Measurements from ENCODE around the gene STAG1.
"Not testable (repeated sequence)": the region's sequence is repeated elsewhere in the genome, so short reads cannot be mapped to it uniquely, and the experiment has no call there.

STAG1 gene

DNA sequence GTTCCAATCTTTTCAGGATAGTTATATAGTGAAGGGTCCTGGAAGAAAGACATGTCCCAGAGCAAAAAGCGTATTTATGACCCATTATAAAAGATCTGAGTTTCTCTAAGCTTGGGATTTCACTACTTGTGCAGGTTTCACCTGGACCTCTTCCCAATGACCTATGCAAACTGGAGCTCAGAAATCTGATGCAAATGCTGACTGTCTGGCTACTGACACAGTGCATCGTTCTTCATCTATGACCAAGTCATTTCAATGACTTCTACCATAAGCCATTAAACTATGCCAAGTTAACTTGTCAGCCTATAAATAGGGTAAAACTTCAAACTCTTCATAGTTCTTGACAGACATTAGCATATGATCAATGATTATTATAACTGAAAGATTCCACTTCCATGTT is 11.1 kb downstream of the STAG1 start:
- no peak for DNase-seq

DNA sequence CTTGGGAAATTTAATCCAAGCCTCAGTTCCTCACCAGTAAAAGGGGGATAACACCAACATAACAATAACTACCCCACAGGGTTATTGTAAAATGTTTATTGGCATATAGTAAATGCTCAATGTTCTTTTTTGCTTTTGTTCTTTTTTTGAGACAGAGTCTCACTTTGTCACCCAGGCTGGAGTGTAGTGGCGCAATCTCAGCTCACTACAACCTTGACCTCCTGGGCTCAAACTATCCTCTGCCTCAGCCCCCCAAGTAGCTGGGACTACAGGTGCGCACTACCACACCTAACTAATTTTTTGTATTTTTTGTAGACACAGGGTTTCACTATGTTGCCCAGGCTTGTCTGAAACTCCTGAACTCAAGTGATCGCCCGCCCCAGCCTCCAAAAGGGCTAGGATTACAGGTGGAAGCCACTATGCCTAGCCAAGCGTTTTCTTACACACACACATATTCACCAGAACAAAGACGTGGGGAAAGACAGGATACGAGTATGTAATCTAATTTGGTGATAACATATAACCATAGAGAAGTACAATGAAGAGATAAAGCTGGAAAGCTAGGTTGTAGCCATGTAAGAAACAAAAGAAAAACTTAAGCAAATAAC is 11.7 kb downstream of the STAG1 start:
- DNase-seq = no peak

DNA sequence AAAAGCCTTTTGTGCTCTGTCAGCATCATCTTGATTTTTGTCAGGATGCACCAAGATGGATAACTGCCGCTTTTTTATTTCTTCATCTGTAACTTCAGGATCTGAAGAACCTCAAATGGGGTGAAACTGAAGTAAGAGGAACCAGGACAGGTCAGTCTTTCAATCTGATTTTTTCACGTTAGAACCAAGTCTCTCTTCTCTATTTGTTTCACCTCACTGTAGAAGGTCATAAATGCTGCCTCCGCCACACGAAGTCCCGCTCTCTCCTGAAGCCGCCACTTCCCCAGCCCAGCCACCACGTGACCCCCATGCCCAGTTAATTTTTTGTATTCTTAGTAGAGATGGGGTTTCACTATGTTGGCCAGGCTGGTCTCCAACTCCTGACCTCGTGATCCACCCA is 15.2 kb downstream of the STAG1 start:
- not testable (repeated sequence) for DNase-seq

DNA sequence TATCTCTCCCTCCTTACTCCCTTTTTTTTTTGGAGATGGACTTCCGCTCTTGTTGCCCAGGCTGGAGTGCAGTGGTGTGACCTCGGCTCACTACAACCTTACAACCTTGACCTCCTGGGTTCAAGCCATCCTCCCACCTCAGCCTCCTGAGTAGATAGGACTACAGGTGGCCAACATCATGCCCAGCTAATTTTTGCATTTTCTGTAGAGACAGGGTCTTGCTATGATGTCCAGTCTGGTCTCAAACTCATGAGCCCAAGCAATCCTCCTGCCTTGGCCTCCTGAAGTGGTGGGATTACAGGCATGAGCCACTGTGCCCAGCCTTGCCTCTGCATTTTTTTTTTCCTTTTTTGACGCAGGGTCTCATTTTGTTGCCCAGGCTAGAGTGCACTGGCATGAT is 17.1 kb downstream of the STAG1 start:
- no peak for DNase-seq

DNA sequence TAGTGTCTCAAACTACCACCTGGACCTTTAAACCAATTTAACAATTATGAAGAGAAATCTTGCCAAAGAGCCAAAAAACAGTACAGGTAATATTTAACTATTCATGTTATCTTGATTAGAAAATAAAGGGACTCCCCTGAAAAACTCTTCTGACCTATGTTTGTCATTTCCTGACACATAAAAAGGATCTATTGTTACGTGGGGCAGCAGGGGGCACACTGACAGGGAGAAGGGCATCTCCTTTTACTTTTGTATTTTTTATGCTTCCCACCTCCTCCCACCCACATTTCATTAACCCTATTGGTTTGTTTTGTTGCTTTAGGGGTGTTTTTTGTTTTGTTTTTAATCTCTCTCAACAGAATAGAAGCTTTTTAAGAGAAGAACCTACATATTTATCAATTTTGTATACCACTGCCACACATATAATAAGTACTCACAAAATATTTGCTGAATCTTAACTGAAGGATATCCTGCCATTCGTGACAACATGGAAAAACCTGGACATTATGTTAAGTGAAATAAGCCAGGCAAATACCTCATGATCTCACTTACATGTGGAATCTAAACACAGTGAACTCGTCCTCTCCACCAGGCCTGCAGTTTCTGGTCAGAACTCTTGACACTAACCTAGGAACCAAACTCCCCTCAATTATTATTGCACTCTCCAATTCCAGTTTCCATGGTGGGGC is 17.7 kb downstream of the STAG1 start:
- DNase-seq = no peak

DNA sequence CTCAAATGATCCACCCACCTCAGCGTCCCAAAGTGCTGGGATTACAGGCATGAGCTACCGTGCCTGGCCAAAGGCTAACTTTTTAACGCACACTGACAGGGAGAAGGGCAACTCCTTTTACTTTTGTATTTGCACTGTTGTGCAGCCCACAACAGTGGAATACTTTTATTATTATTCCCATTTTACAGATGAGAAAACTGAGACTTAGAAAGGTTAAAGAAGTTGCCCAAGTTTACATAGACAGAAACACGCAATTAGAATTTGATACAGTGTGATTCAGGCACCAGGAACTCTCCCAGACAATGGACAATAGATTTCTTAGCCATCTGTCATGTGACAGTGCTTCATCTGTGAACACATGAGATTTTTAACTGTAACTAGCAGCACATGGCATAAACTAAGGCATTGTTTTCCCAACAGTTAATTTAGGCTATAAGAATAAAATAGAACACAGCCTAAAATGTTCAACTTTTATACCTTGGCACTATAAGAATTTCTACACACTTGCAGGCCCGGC is 18.8 kb downstream of the STAG1 start:
- no peak for DNase-seq

DNA sequence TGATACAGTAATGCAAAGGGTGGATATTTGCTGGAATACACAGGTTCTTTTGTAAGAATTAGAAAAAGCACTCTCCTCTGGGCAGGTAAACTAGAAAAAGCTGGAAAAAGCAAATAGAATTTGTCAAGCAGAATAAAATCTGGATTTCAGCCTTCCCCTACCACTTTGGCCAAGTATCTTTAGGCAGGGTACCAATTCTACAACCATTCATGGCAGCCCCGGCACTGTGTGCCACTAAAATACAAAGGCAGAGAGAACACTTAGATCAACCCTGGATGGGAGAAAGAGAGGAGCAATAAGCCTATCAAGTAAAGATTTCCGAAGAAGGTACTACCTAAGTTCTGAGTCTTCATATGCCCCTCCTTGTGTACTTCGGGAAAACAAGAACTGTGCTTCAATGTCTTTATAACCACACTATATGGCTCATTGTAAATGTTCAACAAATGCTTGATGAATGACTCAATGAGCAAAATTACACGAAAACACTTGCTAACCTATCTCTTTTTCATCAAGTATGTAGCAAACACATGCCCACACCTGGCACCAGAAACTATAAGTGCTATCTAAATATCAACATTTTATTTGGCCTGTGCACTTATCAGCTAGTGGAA is 20.8 kb downstream of the STAG1 start:
- DNase-seq = no peak

DNA sequence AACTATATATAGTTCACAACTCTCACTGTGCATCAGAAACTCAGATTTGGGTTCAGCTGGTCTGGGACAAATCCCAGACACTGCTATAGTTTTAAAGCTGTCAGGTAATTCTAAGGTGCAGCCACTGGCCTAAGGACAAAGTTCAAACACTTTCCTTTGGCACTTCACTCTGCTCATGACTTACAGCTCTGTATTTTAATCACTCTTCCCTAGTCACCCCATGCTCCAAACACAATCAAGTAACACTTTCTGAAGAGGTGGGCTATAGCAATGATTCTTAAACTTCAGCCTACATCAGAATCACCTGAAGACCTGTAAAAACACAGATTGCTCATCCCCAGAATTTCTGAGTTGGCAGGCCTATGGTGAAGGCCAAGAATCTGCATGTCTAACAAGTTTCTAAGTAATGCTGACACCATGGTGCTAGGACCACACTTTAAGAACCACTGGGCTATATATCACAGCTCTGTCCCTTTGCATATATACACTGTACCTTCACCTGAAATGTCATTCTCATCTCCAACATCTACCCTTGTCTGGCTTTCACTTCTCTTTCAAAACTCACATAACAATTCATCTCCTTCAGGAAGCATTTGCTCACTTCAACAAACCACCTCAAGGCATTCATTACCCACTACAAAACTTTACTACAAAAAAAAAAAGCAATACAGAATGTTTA is 21.4 kb downstream of the STAG1 start:
- DNase-seq = no peak

DNA sequence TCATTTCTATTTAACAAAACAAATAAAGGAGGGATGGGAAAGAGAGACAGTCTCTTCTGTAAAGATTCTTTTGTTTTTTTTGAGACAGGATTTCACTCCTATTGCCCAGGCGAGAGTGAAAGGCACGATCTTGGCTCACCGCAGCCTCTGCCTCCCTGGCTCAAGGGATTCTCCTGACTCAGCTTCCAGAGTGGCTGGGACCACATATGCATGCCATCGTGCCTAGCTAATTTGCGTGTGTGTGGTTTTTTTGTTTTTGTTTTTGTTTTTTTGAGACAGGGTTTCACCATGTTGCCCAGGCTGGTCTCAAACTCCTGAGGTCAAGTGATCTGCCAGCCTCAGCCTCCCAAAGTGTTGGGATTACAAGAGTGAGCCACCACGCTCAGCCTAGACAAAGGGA is 23.3 kb downstream of the STAG1 start:
- no peak for DNase-seq

DNA sequence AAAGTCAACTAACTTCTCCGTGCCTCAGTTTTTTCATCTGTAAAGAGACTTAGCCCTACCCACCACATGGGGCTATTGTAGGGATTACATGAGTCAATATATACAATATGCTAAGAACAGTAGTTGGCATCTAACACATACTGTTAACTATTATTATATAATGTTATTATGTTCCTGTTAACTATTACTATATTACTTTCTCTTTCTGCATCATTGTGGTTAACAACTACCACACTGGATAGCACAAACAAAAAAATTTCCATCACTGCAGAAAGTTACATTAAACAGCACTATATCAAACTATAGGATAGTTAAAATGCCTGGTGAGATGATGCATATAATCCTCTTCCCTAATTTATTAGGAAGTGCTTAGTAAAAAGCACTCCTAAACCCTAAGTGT is 23.7 kb downstream of the STAG1 start:
- no peak for DNase-seq

DNA sequence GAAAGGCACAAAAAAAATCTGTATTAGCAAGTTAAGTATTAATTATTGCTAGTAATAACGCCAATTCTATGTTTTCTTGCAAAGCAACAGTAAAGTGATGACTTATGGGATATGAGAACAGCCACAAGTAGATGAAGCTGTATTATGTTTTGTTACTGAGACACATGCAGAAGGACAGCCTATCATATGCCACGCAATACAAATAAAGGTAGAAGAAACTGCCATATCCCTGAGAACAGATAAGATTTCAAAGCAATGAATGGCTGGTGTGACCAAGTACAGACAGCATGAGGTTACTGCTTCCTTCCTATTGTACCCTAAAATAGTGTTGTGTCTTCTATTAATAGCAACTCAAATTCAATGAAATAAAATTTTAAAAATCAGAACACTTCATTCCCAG is 26.7 kb downstream of the STAG1 start:
- no peak for DNase-seq

DNA sequence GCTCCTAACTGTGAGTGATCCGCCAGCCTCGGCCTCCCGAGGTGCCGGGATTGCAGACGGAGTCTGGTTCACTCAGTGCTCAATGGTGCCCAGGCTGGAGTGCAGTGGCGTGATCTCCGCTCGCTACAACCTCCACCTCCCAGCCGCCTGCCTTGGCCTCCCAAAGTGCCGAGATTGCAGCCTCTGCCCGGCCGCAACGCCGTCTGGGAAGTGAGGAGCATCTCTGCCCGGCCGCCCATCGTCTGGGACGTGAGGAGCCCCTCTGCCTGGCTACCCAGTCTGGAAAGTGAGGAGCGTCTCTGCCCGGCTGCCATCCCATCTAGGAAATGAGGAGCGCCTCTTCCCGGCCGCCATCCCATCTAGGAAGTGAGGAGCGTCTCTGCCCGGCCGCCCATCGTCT is 29.3 kb downstream of the STAG1 start:
- DNase-seq = not testable (repeated sequence)

DNA sequence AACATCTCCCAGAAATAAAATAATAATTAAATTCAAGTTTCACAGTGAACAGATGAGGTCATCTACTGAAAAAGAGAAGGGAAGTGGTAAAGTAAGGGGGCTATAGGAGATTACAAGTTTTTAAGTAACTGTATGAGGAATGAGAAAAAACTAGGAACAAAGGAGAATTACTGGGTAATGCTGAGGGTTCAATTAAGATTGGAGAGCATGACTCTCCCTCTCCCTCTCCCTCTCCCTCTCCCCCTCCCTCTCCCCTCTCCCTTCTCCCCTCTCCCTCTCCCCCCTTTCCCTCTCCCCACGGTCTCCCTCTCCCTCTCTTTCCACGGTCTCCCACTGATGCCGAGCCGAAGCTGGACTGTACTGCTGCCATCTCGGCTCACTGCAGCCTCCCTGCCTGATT is 29.8 kb downstream of the STAG1 start:
- DNase-seq = not testable (repeated sequence)

DNA sequence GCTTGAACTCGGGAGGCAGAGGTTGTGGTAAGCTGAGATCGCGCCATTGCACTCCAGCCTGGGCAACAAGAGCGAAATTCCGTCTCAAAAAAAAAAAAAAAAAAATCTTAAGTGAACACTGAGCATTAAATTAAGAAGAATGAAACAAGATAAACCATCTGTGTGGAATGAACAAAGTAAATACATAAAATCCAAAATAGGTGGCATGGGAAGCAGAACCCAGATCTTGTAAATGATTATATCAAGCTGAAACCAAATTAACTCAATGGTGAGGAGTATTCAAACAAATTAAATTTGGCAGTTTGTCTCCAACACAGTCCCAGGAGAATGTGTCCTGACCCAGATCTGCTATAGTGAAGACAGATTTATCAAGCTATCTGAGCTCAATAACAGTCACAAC is 32.1 kb downstream of the STAG1 start:
- no peak for DNase-seq

DNA sequence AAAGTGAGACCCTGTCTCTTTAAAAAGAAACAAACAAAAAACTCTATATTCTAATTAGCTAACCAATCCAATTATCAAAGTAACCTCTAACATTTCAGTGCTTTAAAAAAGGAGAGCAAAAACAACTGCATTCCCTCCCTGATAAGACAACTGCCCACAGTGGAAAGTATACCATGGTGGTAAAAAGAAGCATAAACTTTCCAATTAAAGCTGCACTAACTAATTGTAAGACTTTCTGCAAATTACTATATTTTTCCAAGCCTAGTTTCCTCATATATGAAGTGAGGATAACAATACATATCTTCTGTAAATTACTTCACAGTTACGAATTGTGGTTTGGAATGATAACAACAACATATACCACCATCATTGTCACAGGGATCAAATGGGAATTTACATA is 35.5 kb downstream of the STAG1 start:
- DNase-seq = no peak

DNA sequence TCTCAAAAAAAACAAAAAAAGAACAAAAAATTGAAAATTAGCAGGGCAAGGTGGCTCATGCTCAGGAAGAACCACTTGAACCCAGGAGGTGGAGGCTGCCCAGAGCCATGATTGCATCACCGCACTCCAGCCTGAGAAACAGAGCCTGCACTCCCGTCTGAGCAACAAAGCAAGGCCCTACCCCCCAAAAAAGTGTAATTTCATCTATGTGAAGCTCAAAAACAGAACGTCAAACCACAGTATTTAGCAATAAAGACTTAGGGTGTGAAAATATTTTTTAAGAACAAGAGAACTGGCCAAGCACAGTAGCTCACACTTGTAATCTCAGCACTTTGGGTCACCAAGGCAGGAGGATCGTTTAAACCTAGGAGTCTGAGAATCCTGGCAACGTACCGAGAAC is 38.2 kb downstream of the STAG1 start:
- no peak for DNase-seq

DNA sequence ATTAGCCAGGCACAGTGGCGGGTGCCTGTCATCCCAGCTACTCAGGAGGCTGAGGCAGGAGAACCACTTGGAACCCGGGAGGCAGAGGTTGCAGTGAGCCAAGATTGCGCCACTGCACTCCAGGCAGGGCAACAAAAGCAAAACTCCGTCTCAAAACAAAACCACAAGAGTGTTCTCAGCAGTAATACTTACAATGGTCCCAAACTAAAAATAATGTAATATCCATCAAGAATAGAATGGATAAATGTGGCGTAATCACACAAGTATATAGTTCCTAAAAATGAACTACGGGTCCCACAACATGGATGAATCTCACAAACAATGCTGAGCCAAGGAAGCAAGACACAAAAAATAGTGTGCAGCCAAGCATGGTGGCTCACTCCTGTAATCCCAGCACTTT is 39.2 kb downstream of the STAG1 start:
- DNase-seq = no peak

DNA sequence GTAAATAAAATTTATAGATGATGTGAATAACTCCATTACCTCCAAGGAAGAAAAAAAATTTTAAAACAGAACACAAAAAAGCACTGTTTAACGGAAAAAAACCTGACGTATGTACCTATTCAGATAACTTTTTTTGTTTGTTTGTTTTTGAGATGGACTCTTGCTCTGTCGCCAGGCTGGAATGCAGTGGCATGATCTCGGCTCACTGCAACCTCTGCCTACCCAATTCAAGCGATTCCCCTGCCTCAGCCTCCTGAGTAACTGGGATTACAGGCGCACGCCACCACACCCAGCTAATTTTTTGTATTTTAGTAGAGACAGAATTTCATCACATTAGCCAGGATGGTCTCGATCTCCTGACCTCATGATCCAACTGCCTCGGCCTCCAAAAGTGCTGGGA is 40.3 kb downstream of the STAG1 start:
- not testable (repeated sequence) for DNase-seq

DNA sequence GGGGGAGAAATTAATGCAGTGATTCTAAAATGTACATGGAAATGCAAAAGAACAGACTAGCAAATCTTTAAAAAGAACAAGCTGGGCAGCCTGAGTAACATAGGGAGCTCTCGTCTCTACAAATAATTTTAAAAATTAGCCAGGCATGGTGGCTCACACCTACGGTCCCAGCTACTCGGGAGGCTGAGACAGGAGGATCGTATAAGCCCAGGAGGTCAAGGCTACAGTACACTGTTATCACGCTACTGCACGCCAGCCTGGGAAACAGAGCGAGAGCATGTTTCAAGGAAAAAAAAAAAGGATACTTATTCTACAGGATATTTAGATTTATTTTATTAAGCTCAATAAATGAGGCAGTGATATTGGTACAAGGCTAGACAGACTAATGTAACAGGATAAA is 40.9 kb downstream of the STAG1 start:
- DNase-seq = no peak

DNA sequence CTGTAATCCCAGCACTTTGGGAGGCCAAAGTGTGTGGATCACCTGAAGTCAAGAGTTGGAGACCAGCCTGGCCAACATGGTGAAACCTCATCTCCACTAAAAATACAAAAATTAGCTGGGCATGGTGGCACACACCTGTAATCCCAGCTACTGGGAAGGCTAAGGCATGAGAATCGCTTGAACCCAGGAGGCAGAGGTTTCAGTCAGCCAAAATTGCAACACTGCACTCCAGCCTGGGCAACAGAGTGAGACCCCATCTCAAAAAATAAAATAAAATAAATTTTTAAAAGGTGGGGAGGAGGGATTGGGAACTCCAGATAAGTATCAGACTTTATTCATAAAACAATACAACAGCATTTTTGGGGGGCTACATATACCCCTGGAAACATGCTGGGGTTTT is 42.4 kb downstream of the STAG1 start:
- DNase-seq = not testable (repeated sequence)

DNA sequence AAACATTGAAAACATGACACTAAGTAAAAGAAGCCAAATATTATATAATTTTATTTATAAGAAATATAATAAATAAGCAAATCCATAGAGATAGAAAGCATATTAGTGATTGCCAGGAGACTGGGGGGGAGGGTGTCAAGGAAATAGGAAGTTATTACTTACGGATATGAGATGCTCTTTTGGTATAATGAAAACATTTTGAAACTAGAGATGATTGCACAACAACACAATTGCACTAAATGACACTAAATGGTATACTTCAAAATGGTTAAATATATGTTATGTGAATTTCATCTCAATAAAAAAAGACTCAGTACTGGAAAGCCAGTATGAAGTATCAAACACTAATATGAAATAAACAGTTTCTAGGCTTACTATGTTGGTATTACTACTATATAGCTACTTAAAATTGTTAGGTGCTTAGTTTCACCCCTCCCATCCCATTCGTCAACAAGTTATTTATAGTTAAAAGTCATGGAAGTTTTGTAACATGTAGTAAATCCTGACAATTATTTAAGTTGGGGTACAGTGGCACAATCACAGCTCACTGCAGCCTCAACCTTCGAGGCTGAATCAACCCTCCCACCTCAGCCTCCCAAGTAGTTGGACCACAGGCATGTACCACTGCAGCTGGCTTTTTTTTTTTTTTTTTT is 43.7 kb downstream of the STAG1 start:
- no peak for DNase-seq

DNA sequence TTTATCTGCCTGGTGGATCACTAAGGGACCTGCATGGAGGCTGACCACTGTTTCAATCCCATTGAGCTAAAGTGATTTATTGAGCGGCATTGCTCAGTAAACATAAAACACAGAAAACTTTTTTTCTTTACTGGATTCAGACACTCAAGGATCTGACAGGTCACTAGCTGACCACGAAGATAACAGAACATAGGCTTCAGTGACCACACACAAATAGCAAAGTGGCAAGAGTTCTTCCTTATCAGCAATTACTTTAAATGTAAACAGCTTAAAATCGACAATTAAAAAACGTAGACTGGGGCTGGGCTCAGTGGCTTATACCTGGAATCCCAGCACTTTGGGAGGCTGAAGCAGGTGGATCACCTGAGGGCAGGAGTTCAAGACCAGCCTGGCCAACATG is 48.7 kb downstream of the STAG1 start:
- DNase-seq = no peak

DNA sequence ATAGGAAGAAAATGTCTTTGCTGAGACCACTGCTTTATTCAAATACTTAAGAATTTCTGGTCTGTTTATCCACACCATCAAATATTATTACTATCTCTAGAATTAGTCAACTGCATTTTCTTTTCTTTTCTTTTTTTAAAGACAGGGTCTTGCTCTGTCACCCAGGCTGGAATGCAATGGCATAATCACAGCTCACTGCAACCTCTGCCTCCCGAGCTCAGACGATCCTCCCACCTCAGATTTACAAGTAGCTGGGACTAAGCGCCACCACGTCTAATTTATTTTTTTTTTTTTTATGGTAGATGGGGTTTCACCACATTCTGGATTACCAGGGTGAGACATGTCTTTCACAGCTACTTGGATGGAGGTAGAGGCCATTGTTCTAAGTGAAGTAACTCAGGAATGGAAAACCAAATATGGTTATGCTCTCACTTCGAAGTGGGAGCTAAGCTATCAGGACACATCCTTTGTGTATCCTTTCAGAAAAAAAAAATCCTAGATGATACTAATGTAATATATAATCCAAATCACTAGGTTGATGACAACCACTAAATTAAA is 52.8 kb downstream of the STAG1 start:
- no peak for DNase-seq
